ENCODE measurements around the gene SYNCRIP.
"Not testable (repeated sequence)": the region's sequence is repeated elsewhere in the genome, so short reads cannot be mapped to it uniquely, and the experiment has no call there.

SYNCRIP gene

GRCh38 chr6:85593438-85594196 lies 49.1 kb downstream of the SYNCRIP start, which contains the start of gene SNX14:
Gene SNX14, minus strand, starts transcription at chr6:85593858. Its CDS starts 140 bp downstream, at chr6:85593718.
- DNase-seq, result peak; percentile 70

DNA sequence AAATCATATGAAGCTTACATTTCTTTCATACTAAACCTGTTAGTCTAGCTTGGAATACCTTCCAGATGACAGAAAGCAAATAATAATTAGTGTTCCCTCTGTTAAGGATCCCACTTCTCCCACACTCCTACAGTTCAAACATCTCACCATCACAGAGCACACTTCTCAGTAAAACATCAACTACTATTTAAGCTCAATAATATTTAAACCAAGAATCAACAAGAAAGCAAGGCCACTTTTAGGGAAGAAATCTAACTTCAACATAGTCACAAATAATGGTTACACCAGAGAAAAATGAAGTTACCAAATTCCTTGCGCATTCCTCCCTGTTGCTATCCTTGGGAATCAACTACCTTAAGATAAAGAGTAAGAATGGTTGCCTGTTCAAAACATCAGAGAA lies 50.7 kb downstream of the SYNCRIP start:
- DNase-seq, result no peak

- DNase-seq, result no peak
Observed at GRCh38 chr6:85591207-85591606, 51.5 kb downstream of the SYNCRIP start.

DNA sequence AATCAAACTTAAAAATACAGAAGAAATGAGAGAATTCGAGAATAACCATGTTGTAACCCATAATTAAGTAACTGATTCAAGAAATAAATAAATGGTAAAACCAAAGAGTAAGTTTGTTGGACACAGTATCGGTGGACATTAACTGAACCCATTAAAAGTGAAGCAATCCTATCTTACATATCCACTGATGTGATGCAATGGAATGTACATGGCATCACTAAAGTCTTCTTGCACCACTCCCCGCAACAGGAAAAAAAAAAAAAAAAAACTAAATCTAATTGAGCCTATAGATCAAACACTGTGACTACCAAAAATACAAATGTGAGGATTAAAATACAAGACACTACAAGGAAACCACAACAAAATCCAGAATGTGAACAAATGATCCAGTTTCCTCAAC lies 56.9 kb downstream of the SYNCRIP start:
- no peak for DNase-seq

- not testable (repeated sequence) for DNase-seq
Observed at GRCh38 chr6:85582832-85583231, 59.9 kb downstream of the SYNCRIP start.

DNA sequence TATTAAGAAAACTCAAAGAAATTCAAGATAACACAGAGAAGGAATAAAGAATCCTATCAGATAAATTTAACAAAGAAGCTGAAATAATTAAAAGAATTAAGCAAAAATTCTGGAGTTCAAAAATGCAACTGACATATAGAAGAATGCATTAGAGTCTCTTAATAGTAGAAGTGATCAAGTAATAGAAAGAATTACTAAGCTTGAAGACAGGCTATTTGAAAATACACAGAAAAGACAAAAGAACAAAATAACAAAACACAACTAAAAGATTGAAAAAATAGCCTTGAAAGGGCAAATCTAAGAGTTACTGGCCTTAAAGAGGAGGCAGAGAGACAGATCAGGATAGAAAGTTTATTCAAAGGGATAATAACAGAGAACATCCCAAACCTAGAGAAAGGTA lies 61.1 kb downstream of the SYNCRIP start:
- DNase-seq, result no peak

- no peak for DNase-seq
Observed at GRCh38 chr6:85580878-85581267, 61.8 kb downstream of the SYNCRIP start.

GRCh38 chr6:85580118-85580877 lies 62.4 kb downstream of the SYNCRIP start:
- DNase-seq, result no peak

DNA sequence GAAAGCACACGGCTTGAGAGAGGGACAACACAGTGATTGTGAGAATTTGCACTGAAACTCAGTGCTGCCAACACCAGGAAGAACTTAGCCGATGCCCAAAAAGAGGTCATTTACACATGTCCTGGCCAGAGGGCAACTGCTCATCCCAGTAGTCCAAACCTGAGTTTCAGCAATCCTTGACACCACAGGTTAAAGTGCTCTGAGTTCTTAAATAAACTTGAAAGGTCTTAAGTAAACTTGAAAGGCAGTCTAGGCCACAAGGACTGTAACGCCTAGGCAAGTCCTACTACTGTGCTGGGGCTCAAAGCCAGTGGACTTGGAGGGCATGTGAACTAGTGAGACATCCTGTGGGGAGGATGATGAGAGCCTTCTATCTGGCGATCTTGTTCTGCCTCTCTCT lies 63.1 kb downstream of the SYNCRIP start:
- DNase-seq, result no peak

DNA sequence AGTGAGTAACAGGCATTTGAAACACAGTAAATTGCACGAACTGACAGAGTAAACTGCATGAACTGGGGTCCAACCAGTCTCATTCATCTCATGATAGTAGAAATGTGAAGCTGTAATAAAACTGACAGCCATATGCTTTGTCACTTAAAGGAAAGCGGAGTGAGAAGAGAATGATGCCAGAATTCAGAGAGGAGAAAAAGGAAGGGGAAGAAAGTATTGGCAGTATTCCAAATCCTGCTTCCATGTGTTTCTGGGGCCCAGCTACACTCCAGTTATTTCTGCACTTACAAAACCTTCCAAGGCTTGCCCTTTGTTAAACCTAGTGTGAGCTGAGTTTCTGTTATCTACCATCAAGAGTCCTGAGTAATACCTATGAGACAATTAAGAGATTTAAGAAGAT lies 66.2 kb downstream of the SYNCRIP start:
- DNase-seq, result no peak

- DNase-seq, result no peak
Observed at GRCh38 chr6:85574932-85575598, 67.6 kb downstream of the SYNCRIP start.

GRCh38 chr6:85569323-85569722 lies 73.4 kb downstream of the SYNCRIP start:
- no peak for DNase-seq

DNA sequence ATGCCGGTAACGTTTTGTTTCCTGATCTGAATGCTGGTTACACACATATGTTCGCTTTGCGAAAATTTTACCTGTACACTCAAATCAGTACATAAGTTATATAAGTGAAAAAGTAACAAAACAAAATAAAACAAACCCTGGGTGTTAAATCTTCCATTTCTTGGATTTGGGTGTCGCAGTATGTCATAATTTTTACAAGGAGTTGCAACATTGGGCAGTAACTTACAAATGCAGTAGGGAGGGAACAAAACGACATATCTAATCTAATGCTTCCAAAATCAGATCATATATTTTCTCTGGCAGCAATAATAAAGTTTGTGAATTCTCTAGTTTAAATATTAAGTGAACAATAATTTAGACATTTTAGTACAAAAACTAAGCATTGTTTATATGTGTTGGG lies 74.3 kb downstream of the SYNCRIP start:
- DNase-seq, result no peak

GRCh38 chr6:85565736-85566135 lies 77.0 kb downstream of the SYNCRIP start:
- no peak for DNase-seq

- DNase-seq, result not testable (repeated sequence)
Observed at GRCh38 chr6:85564223-85564622, 78.5 kb downstream of the SYNCRIP start.

Measured in NCI-H748 treated with DMSO at 0.1 percent for 48 hours (cell line).